Type B pancreatic cell (in vitro differentiated cells): ENCODE results near the gene TCF4. TPM values are rescaled to one million over a fixed set of nuclear protein-coding genes. Genes with fewer than 3 reads are reported as not detected.

ENCODE experiments used
- DNase-seq: peaks from one replicate; pipeline ENCODE4 v3.0.0; 2021; ENCODE audit warnings: mixed read lengths; ENCODE audit not compliant: unreplicated experiment; ENCODE audit errors: extremely low spot score
- H3K27ac Mint-ChIP-seq: 2 replicates; pipeline ENCODE4 v1.8.0; 2021; ENCODE audit warnings: mild to moderate bottlenecking, mixed read lengths
- H3K27me3 Mint-ChIP-seq: 2 replicates; pipeline ENCODE4 v1.8.0; 2021; ENCODE audit warnings: mixed read lengths
- H3K36me3 Mint-ChIP-seq: 2 replicates; pipeline ENCODE4 v1.8.0; 2021; ENCODE audit warnings: mixed read lengths
- H3K4me1 Mint-ChIP-seq: one replicate; pipeline ENCODE4 v1.8.0; 2021; ENCODE audit warnings: mixed read lengths; ENCODE audit not compliant: unreplicated experiment
- H3K4me3 Mint-ChIP-seq: 2 replicates; pipeline ENCODE4 v1.8.0; 2021; ENCODE audit warnings: mild to moderate bottlenecking, mixed read lengths
- H3K9me3 Mint-ChIP-seq: 2 replicates; pipeline ENCODE4 v1.8.0; 2021; ENCODE audit warnings: mixed read lengths
- CTCF ChIP-seq: fragments of 200-600 bp; sonication (generic); conservative IDR thresholded peaks from 2 replicates; pipeline ENCODE4 v1.5.0; 2021; ENCODE audit warnings: antibody characterized with exemption, mild to moderate bottlenecking
- total RNA-seq: library from RNA; stranded (reverse); gene quantifications from 2 replicates; pipeline ENCODE4 v1.2.1, GENCODE V29; 2021; ENCODE audit warnings: low replicate concordance

Gene TCF4
- total RNA-seq, 1 donor from 2014 or later, result 189 TPM

GRCh38 chr18:55629133-55629532 lies 41.1 kb upstream of the TCF4 start:
- Mint-ChIP-seq H3K9me3 (peaks cover 6% of the 10 kb centered on the region), H3K4me1 (peaks cover 7% of the 10 kb centered on the region), H3K27me3 (peaks cover 8% of the 10 kb centered on the region), H3K27ac (no peak overlapping the region), H3K36me3 (peaks cover 4% of the 10 kb centered on the region), H3K4me3 (no peak overlapping the region)
- DNase-seq, result no peak
- no peak for TF ChIP-seq CTCF

- no peaks in the 10 kb centered on the region for H3K36me3 Mint-ChIP-seq
- H3K9me3 Mint-ChIP-seq, result peaks cover 6% of the 10 kb centered on the region
- H3K27me3 Mint-ChIP-seq, result peaks cover 8% of the 10 kb centered on the region
- no peak overlapping the region for H3K4me3 Mint-ChIP-seq
- no peak for DNase-seq
- H3K4me1 Mint-ChIP-seq, result peaks cover 7% of the 10 kb centered on the region
- no peak for TF ChIP-seq CTCF
- H3K27ac Mint-ChIP-seq, result no peak overlapping the region
Measured at GRCh38 chr18:55627007-55627406, 39.0 kb upstream of the TCF4 start.

GRCh38 chr18:55625901-55626300 lies 37.9 kb upstream of the TCF4 start:
- Mint-ChIP-seq H3K4me3 (no peak overlapping the region), H3K9me3 (peaks cover 6% of the 10 kb centered on the region), H3K36me3 (no peaks in the 10 kb centered on the region), H3K27ac (no peak overlapping the region), H3K27me3 (peaks cover 8% of the 10 kb centered on the region), H3K4me1 (peaks cover 7% of the 10 kb centered on the region)
- TF ChIP-seq CTCF, result no peak
- no peak for DNase-seq

- H3K4me3 Mint-ChIP-seq, result no peak overlapping the region
- H3K36me3 Mint-ChIP-seq, result no peaks in the 10 kb centered on the region
- H3K27me3 Mint-ChIP-seq, result peaks cover 8% of the 10 kb centered on the region
- no peak for DNase-seq
- no peak overlapping the region for H3K27ac Mint-ChIP-seq
- TF ChIP-seq CTCF, result no peak
- no peaks in the 10 kb centered on the region for H3K9me3 Mint-ChIP-seq
- no peaks in the 10 kb centered on the region for H3K4me1 Mint-ChIP-seq
Measured at GRCh38 chr18:55623626-55624025, 35.6 kb upstream of the TCF4 start.

GRCh38 chr18:55610506-55610905 lies 22.5 kb upstream of the TCF4 start:
- H3K4me1 Mint-ChIP-seq, result no peaks in the 10 kb centered on the region
- no peaks in the 10 kb centered on the region for H3K27me3 Mint-ChIP-seq
- no peaks in the 10 kb centered on the region for H3K36me3 Mint-ChIP-seq
- H3K27ac Mint-ChIP-seq, result no peak overlapping the region
- no peak for DNase-seq
- H3K9me3 Mint-ChIP-seq, result no peaks in the 10 kb centered on the region
- H3K4me3 Mint-ChIP-seq, result no peak overlapping the region
- no peak for TF ChIP-seq CTCF
